DMS53 treated with DMSO at 0.1 percent for 48 hours (cell line): ENCODE data around the gene NHP2.

Experiments used
- DNase-seq: peaks from one replicate; lab custom pipeline; 2025; ENCODE audit not compliant: unreplicated experiment; lab: John Stamatoyannopoulos, UW

NHP2 gene

DNA sequence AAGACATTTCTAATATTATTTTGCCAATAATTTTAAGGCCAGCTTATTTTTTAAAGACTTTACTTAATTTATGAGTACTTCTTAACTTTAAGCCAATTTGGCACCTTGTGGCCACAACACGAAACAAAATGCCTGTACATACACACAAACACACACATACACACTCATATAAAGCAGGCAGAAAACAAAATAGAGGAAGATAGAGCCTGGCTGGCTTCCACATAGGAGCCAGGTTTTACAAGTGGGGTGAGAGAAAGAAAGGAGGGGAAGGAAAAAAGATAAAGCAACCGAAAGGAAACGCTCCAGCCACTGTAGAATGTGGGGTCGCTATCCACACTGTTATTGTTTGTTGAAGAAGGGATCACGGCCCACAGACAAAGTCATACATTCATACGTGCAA is 23.1 kb upstream of the NHP2 start:
- no peak for DNase-seq

DNA sequence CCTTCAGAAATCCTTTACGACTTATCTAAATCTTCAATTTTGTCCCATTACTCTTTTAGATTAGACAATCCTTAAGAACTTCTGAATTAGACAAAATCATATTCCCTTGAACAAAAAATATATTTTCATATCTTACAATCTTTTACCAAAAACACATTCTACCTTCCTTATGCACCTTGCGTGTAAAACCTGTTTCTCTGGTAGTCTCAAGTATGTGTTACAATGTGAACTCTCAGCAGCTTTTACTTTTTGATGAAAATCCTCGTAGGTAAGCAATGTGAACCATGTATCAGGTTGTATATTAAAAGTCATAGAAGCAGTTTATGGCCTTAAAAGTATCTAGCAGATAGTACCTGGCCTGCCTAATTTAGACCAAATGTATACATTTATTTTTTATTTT is 20.8 kb upstream of the NHP2 start:
- DNase-seq, result no peak

- no peak for DNase-seq
These were observed 16.8 kb upstream of the NHP2 start for GRCh38 chr5:178170455-178170854.

- no peak for DNase-seq
These were observed 11.9 kb upstream of the NHP2 start for GRCh38 chr5:178165581-178165980.

DNA sequence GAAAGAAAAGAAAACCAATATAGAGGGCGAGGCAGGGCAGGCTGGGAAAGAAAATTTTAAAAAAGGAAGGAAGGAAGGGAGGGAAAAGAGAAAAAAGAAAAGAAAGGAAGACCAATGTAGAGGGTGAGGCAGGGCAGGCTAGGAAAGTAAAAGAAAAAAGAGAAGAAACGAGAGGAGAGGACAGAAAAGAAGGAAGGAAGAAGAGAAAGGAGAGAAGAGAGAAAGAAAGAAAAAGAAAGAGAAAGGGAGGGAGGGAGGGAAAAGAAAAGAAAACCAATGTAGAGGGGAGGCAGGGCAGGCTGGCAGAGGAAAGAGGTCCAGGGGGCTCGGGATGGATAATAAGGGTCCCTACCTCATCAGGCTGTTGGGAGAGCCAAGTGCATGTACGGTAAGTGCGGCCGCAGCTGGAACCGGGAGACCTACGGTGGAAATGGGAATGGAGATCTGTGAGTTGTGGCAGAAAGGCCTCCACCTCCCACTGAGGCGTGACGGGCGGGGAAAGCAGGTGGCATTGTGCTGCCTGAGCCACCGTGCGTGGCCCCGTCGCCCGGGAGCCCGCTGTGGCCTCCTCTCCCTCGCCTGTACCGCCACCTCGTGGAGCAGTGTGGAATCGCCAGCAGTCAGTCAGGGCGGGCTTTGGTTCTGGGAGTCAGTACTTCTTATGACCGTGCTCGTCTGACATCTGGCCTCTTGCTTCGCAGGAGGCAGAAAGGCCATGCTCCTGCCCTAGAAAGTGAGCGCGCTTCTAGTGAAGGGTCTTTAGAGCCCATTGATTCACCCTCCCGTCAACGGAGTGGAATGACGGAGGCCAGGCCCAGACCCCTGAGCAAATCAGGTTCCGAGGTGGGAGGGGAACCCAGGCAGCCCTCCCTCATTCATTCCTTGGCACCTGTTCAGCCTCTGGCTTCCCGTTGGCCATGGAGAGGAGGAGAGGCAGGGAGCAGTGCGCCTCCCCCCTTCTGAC is 10.4 kb upstream of the NHP2 start:
- peak; percentile 94 for DNase-seq

DNA sequence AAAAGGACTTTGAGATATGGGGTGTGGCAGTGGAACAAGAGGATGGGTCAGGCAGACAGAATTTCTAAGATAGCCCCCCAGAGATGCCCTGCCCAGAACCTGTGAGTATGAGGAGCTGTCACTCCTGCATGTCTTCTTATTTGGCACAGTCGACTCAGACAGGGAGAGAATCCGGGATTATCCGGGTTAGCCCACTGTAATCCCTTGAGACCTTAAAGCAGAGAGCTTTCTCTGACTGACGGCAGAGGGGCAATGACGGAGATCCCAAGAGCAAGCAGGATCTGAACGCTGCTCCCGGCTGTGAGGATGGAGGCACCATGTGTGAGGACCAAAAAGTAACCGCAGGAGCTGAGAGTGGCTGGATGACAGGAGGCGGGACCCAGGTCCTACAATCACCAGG is 8.8 kb upstream of the NHP2 start:
- no peak for DNase-seq

DNA sequence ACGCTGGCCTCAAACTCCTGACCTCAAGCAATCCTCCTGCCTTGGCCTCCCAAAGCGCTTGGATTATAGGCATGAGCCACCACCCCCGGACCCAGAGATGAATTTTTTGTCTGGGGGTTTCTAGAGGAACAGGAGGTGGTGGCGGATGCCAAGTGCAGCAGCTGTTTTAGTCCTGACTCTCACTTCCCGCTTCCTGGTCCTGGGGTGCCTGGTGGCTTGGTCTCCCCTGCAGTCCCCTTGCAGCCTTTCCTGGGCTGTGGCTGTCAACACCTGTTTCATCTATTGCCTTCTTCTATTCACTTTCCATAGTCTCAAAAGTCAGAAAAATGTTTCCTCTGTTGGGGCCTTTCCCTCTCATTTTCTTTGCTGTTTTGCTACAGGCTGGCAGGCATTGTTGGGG is 6.5 kb upstream of the NHP2 start:
- DNase-seq, result no peak

DNA sequence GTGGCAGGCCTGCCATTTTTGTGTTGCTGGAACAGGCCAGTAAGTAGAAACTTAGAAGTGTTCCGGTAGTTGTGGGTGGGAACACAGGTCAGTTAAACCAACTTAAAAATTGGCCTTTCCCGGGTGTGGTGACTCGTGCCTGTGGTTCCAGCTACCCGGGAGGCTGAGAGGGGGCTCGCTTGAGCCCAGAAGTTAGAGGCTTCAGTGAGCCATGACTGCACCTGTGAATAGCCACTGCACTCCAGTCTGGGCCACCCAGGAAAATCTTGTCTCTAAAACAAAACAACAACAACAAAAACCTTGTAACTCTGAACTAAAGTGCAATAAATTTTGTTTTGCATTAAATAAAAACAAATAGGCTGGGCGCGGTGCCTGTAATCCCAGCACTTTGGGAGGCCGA is 1.4 kb upstream of the NHP2 start:
- DNase-seq, result no peak

DNA sequence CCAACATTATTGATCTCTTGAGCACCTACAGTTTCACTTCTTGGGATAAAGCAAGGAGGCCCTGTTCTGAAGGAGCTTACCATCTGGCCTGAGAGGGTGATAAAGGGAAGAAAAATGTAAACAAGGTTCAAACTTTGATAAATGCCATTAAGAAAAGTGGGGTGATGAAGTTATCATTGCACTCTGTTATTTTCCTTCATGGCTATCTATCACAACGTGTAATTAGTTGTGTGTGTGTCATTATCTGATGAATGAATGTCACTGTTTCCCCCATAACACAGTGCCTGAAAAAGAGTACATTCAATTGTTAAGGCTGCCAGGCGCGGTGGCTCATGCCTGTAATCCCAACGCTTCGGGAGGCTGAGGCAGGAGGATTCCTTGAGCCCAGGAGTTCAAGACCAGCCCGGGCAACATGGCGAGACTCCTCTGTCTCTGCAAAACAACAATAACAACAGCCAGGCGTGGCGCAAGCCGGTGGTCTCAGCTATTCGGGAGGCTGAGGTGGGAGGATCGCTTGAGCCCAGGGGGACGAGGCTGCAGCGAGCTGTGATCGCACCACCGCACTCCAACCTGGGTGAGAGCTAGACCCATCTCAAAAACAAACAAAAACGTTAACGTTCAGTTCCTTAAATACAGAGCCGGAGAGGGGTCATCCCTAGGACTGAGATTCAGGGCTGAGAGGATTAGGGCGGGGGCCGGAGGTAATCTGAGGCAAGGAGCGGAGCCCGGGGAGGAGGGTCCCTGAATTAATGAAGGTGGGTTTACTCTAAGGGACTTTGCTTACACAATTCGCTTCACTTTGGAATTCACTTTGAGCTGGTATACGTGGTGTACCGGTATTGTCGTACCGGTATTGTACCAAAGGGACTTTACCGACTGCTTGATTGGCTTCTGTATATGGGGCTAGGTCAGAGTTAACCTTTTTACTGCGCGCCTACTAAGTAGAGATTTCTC is 917 bp downstream of the NHP2 start:
- DNase-seq, result no peak

DNA sequence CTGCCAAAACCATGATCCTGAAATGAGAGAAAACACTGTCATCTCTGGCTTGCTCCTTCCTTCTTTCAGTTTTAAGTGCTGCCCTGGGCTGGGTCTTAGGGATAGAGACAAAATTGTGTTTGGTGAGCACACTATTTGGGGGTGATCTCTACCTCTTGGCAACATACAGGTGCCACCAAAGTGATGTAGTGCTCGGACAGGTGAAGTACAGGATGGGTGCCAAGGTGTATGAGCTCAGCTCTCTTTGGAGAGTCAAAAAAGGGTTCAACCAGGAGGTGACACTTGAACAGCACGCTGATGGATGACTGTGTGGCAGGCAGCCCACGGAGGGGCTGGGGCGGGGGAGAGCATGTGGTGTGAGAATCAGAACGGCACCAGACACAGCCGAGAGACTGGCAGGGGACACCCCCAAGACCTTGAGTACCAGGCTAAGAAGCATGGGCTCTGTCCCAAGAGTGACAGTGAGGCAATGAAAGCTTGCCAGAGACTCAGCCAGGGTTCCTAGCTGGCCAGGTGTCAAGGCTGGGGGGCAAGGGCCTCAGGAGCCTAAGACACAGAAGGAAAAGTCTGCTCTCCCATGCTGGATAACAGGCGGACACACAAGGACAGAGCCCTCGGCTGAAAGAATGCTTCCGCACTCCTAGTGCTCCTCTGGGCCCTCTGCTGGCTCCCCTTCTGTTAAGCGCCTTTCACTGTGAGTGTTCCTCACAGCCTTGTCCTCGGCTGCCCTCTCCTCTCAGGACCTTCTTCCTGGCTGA is 2.5 kb downstream of the NHP2 start:
- DNase-seq, result no peak

- DNase-seq, result no peak
These were observed 4.3 kb downstream of the NHP2 start for GRCh38 chr5:178149199-178149932.

GRCh38 chr5:178147406-178147805 is 6.3 kb downstream of the NHP2 start:
- DNase-seq, result no peak

DNA sequence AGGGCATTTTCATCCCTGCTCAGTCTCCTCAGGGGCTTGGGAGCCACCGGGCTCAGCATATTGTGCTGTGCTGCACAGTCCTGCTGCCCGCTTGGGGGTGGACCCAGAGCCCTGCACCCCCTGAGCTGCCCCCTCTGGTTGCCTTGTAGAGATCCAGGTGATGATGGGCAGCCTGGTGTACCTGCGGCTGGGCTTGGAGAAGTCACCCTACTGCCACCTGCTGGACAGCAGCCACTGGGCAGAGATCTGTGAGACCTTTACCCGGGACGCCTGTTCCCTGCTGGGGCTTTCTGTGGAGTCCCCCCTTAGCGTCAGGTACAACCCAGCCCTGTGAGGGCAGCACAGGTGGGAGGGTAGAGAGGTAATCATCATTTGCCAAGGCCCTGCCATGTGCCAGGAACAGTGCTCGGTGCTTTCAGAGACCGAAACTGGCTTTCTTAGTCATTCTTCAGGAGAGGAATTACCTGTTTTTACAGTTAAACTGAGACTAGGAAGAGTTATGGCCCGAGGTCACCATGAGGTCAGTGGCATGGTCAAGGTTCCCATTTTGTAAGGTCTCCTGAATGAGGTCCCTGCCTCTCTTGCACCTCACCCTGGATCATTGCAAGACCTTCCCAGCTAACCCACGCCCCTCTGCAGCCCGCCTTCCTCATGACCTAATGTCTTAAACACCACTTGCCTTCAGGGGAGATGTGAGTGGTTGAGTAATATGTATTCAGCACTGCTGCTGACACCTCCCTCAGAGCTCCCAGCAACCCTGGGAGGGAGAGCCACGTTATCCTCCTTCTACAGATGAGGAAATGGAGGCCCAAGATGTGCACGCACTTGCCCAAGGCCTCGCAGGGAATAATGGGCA is 7.5 kb downstream of the NHP2 start:
- peak; percentile 67 for DNase-seq

GRCh38 chr5:178143901-178144300 is 9.8 kb downstream of the NHP2 start:
- no peak for DNase-seq

DNA sequence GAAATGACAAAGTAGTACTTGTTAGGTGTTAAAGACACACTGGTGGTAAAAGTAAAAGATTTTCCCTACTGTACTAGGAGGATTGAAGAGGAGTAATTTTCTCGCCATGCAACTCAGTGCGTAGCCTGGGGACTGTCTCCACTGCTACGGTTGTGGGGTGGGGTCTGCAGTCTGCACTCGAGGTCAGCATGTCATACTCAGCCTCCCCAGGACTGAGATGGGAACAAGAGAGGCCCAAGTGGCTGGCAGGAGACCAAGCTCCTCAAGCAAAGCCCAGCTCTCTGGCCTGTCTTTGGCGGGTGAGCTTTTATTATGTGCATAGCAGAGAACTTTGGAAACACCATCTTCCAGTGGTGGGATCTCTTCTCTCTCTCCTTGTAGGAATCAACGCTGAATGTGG is 10.4 kb downstream of the NHP2 start:
- no peak for DNase-seq

GRCh38 chr5:178142642-178143041 is 11.0 kb downstream of the NHP2 start:
- no peak for DNase-seq

DNA sequence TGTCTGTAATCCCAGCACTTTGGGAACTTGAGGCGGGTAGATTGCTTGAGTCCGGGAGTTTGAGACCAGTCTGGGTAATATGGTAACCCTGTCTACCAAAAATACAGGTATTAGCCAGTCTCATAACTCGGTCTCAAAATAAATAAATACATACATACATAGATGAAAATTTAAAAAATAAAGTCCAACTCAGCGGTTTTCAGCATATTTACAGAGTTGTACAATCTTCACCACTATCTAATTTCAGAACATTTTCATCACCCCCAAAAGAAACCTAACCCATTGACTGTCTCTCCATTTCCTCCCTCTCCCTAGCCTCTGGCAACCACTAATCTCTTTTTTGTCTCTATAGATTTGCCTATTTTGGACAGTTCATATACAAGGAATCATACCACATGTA is 12.1 kb downstream of the NHP2 start:
- DNase-seq, result no peak

- DNase-seq, result no peak
These were observed 15.7 kb downstream of the NHP2 start for GRCh38 chr5:178137991-178138390.

DNA sequence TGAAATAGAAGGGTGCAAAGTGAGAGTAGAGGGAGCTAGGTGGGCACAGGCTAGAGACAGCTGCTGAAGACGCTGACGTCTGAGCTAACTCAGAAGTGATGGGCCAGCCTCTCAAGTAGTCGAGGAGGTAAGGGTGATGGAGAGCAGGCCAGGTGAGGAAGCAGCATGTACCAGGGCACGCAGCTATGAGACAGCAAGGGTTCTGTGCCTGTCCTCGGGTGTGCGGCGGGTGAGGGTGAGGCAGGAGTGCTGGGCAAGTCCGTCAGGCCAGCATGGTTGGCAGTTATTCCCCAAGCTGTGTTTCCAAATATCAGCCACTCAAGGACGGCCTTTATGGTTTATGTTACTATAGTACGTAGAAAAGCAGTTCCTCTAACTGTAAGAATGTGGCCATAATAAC is 16.7 kb downstream of the NHP2 start:
- DNase-seq, result no peak
